Astrocyte of the hippocampus (primary cell): ENCODE data around the gene CTDSPL2.
A peak's percentile ranks its signal among the peaks of the same experiment; 100 is the strongest.
"Not testable (repeated sequence)": the region's sequence is repeated elsewhere in the genome, so short reads cannot be mapped to it uniquely, and the experiment has no call there.

Source experiments
- DNase-seq: peaks from one replicate; pipeline ENCODE4 v3.0.0; 2011; ENCODE audit warnings: low read depth, low spot score

The CTDSPL2 gene

DNA sequence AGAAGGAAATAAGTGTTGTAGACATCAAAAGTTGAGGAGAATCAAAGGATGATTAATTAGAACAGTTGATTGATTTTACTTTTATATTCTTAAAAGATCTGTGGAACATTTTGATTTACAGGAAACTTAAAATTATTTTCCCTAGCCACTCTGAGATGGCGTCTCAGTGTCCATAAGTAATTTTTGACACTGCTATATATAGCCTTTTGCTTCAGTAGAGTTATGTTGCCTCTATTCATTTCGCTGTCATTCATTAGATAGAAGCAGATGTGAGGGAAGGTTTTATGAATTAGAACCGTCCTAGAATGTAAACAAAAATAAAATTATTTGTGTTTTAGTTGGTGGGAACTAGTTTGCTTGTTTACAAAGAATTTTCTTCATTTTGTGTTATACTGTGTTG lies 58.5 kb downstream of the CTDSPL2 start:
- no peak for DNase-seq

GRCh38 chr15:44489464-44489863 lies 62.0 kb downstream of the CTDSPL2 start:
- peak; percentile 70 for DNase-seq

- DNase-seq, result peak; percentile 3
These were observed 63.2 kb downstream of the CTDSPL2 start for GRCh38 chr15:44490622-44491021.

DNA sequence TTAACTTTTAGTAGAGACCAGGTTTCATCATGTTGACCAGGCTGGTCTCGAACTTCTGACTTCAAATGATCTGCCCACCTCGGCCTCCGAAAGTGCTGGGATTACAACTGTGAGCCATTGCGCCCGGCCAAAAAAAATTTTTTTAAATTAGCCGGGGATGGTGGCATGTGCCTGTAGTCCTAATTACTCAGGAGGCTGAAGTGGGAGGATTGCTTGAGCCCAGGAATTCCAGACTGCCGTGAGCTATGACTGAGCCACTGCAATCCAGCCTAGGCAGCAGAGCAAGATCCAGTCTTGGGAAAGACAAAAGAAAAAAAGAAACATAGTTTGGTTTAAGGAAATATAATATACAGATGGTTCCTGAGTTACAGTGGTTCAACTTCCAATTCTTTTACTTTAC lies 64.6 kb downstream of the CTDSPL2 start:
- DNase-seq, result no peak

- no peak for DNase-seq
These were observed 65.2 kb downstream of the CTDSPL2 start for GRCh38 chr15:44492672-44493071.

- DNase-seq, result no peak
These were observed 68.1 kb downstream of the CTDSPL2 start for GRCh38 chr15:44495562-44495961.

DNA sequence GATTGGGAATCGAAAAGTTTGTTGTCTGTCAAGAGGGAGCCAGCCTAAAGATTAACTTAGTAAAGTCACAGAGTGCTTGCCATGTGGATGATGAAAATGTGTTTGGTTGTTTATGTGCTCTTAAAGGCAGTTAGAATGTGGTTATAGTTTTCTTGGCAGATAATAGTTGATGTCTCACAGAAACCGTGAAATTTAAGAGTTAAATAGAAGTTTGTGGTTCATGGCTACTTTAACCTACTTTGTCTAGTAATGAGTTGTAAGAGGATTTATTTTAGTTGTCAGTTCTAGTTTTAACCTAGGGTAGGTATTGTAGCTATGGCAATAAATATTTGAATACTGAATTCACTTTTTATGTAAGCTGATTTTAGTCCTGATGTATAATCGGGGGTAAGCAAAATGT lies 73.1 kb downstream of the CTDSPL2 start:
- DNase-seq, result no peak

DNA sequence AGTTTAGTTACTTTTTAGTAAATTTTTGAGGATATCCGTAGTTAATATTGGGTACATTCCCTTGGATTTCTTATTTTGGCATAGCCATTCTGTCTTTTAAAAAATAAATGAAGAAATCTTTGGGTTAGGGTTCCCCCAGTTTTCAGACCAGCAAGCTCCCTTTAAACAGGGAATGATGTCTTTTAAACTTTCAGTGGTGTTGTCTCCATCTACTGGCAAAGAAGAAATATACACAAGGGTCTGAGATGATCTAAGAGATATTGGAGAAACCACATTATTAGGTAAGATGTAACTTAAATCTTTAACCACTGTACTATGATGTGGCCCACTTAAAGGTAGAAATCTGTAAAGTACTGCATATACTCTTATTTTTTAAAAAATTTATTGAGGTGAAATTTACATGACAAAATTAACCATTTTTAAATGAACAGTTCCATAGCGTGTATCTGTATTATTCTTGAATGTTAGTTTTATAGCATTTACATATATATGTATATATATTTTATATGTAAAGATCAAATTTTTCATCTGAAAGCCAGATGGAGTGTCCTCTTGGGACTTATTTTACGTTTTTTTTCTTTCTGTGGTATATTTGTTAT lies 74.4 kb downstream of the CTDSPL2 start:
- DNase-seq, result peak; percentile 57

DNA sequence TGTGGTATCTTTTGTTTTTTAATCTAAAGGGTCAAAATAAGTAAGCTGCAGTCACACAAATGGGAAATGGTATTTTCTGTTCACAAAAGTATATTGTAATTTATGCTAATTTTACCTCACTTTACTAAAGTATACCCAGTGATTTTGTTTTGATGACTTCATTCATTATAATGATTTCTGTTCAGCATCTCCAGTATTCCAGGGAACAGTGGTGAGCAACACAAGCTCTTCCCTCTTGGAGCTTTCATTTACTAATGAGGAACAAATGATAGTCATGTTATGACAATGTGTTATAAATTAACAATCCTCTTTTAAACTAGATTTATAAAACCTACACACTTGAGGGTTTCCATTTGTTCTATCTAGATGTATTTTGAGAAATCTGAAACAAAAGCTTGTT lies 89.0 kb downstream of the CTDSPL2 start:
- DNase-seq, result no peak

- DNase-seq, result no peak
These were observed 92.1 kb downstream of the CTDSPL2 start for GRCh38 chr15:44519537-44519936.

DNA sequence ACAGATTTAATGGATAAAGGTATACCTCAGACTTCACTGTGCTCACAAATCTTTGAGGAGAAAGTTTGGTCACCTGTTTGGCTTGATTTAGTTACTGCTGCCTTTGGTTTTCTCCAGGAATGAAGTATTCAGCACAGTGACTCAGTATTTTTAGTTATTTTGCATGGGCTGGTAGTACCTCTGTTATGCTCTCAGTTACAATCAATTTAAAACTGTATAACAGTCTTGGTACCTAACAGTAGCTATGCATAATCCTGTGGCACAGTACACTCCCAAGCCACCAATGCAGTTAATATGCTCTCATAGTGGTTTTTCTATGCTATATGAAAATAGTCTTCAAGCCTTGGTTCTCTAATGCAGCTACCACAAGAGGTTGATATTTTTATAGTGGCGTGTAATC lies 97.6 kb downstream of the CTDSPL2 start:
- DNase-seq, result no peak

GRCh38 chr15:44527241-44527640 lies 99.8 kb downstream of the CTDSPL2 start:
- DNase-seq, result no peak

- no peak for DNase-seq
These were observed 102.6 kb downstream of the CTDSPL2 start for GRCh38 chr15:44529864-44530604.

- DNase-seq, result no peak
These were observed 103.2 kb downstream of the CTDSPL2 start for GRCh38 chr15:44530653-44531052.

GRCh38 chr15:44532275-44532674 lies 104.8 kb downstream of the CTDSPL2 start:
- DNase-seq, result not testable (repeated sequence)

DNA sequence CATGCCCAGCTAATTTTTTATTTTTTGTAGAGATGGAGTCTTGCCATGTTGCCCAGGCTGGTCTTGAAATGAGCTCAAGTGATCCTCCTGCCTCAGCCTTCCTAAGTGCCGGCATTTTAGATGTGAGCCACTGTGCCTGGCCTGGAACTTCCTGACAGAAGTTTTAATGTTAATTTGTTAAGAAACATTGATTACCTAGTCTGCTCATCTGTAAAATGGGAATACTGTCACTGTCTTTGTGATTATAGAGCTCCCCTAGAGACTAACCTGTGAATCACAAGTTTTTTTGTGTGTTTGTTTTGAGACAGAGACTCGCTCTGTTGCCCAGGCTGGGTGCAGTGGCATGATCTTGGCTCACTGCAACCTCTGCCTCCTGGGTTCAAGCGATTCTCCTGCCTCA lies 105.3 kb downstream of the CTDSPL2 start:
- no peak for DNase-seq

GRCh38 chr15:44535092-44535491 lies 107.7 kb downstream of the CTDSPL2 start:
- DNase-seq, result no peak

GRCh38 chr15:44535523-44536301 lies 108.3 kb downstream of the CTDSPL2 start:
- no peak for DNase-seq

DNA sequence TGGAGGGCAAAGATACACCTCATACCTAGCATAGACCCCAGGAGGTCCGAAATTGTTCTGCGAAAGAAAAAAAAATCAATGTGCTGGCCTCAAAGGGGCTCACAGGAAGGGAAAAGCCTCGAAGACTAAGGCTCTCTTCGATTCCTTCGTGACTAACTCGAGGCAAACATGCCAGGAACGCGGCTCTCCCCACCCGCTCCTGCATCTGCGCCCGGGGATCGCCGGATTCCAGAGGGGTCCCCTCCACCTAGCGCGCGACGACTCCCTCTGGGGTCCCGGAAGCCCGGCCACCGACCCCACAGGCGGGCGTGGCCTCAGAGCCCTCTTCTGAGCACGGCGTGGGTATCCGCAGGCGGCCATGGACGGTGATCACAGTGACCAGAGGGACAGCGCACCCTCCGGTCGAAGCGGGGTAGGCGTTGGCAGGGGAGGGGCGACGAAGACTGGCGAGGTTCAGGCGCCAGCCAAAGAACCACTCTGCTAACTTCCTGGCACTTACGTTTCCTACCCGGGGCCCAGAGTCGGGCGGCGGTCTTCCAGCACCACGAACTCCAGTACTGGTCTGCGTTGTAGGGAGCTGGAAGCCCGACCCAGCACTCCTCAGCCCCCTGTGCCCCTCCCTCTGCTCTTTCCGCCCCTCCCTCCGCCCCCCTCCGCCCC lies 109.0 kb downstream of the CTDSPL2 start:
- DNase-seq, result peak; percentile 94

GRCh38 chr15:44536962-44537734 lies 109.7 kb downstream of the CTDSPL2 start, which contains the start of gene EIF3J:
Gene EIF3J (plus strand): TSS chr15:44537147. CDS start chr15:44537195, 48 bp downstream.
- peak; percentile 99 for DNase-seq

DNA sequence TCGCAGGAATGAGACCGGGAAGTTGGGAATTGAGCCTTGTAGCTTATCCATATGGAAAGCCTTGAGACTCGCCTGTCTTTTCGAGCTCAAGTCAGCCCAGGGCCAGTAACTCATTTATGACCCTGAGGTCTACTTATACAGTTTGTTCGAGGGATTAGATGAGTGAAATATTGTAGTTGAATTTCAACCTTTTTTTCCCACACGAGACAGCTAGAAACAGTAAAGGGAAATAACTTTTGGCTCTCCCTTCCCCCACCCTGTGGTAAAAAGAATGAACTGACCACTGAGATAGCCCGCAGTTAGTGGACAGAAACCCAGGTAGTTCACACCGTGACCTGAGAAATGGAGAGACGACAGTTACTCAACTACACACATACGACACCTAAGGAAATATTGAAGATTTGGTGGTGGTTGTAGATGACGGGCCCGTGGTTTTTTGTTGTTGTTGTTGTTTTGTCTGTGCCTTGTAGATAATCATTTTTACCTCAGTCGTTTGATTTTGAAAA lies 110.4 kb downstream of the CTDSPL2 start:
- DNase-seq, result no peak
